K562 (cell line): ENCODE measurements around the gene RORC. TPM values are rescaled to one million over a fixed set of nuclear protein-coding genes. Genes with fewer than 3 reads are reported as not detected.
A peak's percentile ranks its signal among the peaks of the same experiment; 100 is the strongest.

Experiments used
- FOSL1 ChIP-seq: fragments of 200-800 bp; sonication (Bioruptor generic); conservative IDR thresholded peaks from 2 replicates; pipeline ENCODE4 v1.6.1; 2016; ENCODE audit warnings: missing genetic modification characterization, missing compliant biosample characterization
- FOXA3 ChIP-seq, 2 experiments: fragments of 450-650 bp in 1 of 2; sonication (generic) in 1 of 2; formaldehyde crosslinking; IDR thresholded peaks in 1 of 2; conservative IDR thresholded peaks in 1 of 2; 2 replicates each; pipeline versions ENCODE4 v1.4.0 to v1.8.0; 2020 to 2022; ENCODE audit warnings: mild to moderate bottlenecking in 2 of 2, missing genetic modification reagents in 1 of 2
- HES1 ChIP-seq: fragments of 450-650 bp; IDR thresholded peaks from 2 replicates; pipeline ENCODE4 v1.6.1; 2016; ENCODE audit warnings: low read depth, mild to moderate bottlenecking, moderate library complexity
- NFYB ChIP-seq: IDR thresholded peaks from 2 replicates; pipeline ENCODE4 v1.6.1; 2011; ENCODE audit warnings: mild to moderate bottlenecking, moderate library complexity; ENCODE audit not compliant: insufficient read length; ENCODE audit errors: extremely low read depth
- NR2C2 ChIP-seq, 2 experiments: fragments of 200-800 bp in 1 of 2; sonication (Bioruptor generic) in 1 of 2; sonication (generic) in 1 of 2; formaldehyde crosslinking in 1 of 2; IDR thresholded peaks; 2 replicates each; pipeline versions ENCODE4 v1.6.1 to v1.8.0; 2016 to 2022; ENCODE audit warnings: mild to moderate bottlenecking in 1 of 2, missing compliant biosample characterization in 1 of 2, missing genetic modification characterization in 1 of 2, missing genetic modification reagents in 1 of 2
- POLR2H ChIP-seq: IDR thresholded peaks from 2 replicates; pipeline ENCODE4 v1.6.1; 2016; ENCODE audit warnings: missing genetic modification characterization, low read depth, mild to moderate bottlenecking, control low read depth, missing compliant biosample characterization, moderate library complexity
- TCF3 ChIP-seq: sonication (generic); formaldehyde crosslinking; IDR thresholded peaks from 2 replicates; pipeline ENCODE4 v1.4.0; 2020; ENCODE audit warnings: mild to moderate bottlenecking, missing genetic modification reagents
- TRIM28 ChIP-seq: fragments of 450-650 bp; IDR thresholded peaks from 2 replicates; pipeline ENCODE4 v1.6.1; 2017
- ZBTB8A ChIP-seq: fragments of 450-650 bp; IDR thresholded peaks from 2 replicates; pipeline ENCODE4 v1.6.1; 2018; ENCODE audit warnings: mild to moderate bottlenecking, moderate library complexity; ENCODE audit not compliant: partially characterized antibody
- ZFP1 ChIP-seq: fragments of 450-650 bp; formaldehyde crosslinking; IDR thresholded peaks from 2 replicates; pipeline ENCODE4 v1.4.0; 2020; ENCODE audit warnings: mild to moderate bottlenecking, mixed read lengths
- ZNF24 ChIP-seq: fragments of 450-650 bp; IDR thresholded peaks from 2 replicates; pipeline ENCODE4 v1.6.1; 2016
- ZNF717 ChIP-seq: fragments of 250-450 bp; sonication (Bioruptor Pico); IDR thresholded peaks from 2 replicates; pipeline ENCODE4 v1.5.0; 2021
- polyA plus RNA-seq, 8 experiments: library from polyadenylated mRNA; depleted of rRNA in 4 of 8; stranded (reverse) in 5 of 8; unstranded in 3 of 8; fragments of >200 nt; fragmentation: Nextera tagmentation in 2 of 8; fragmentation: Illumina TruSeq in 1 of 8; extraction: Ambion mirVana in 2 of 8; extraction: Trizol in 1 of 8; gene quantifications; 2 replicates each; pipeline versions ENCODE4 v1.2.1 to v1.2.3, GENCODE V29; 2011 to 2014; ENCODE audit warnings: inconsistent platforms in 1 of 8, missing spikeins in 1 of 8
- total RNA-seq, 7 experiments: library from RNA; depleted of rRNA in 6 of 7; stranded (reverse); fragments of >200 nt in 6 of 7; fragmentation: Illumina TruSeq in 2 of 7; extraction: Trizol in 2 of 7; gene quantifications; 2 replicates each; pipeline versions ENCODE4 v1.2.1 to v1.2.3, GENCODE V29; 2011 to 2021; ENCODE audit warnings: low replicate concordance in 1 of 7
- TF ChIP-seq, protein P1 (sequence below), 2 experiments: IDR thresholded peaks in 1 of 2; conservative IDR thresholded peaks in 1 of 2; 2 replicates each; pipeline ENCODE4 v1.6.1; 2016; ENCODE audit warnings: low read depth in 2 of 2, mild to moderate bottlenecking in 1 of 2, missing compliant biosample characterization in 1 of 2, missing genetic modification characterization in 1 of 2, moderate library complexity in 1 of 2
- TF ChIP-seq, protein P2 (sequence below): fragments of 250-450 bp; sonication (Bioruptor Pico); IDR thresholded peaks from 2 replicates; pipeline ENCODE4 v1.4.0; 2020

The RORC gene
- total and polyA plus RNA-seq, 9 of the 15 experiments (the other 6 are each of a cell fraction or from before 2014, with no cell fraction given): not detected

DNA sequence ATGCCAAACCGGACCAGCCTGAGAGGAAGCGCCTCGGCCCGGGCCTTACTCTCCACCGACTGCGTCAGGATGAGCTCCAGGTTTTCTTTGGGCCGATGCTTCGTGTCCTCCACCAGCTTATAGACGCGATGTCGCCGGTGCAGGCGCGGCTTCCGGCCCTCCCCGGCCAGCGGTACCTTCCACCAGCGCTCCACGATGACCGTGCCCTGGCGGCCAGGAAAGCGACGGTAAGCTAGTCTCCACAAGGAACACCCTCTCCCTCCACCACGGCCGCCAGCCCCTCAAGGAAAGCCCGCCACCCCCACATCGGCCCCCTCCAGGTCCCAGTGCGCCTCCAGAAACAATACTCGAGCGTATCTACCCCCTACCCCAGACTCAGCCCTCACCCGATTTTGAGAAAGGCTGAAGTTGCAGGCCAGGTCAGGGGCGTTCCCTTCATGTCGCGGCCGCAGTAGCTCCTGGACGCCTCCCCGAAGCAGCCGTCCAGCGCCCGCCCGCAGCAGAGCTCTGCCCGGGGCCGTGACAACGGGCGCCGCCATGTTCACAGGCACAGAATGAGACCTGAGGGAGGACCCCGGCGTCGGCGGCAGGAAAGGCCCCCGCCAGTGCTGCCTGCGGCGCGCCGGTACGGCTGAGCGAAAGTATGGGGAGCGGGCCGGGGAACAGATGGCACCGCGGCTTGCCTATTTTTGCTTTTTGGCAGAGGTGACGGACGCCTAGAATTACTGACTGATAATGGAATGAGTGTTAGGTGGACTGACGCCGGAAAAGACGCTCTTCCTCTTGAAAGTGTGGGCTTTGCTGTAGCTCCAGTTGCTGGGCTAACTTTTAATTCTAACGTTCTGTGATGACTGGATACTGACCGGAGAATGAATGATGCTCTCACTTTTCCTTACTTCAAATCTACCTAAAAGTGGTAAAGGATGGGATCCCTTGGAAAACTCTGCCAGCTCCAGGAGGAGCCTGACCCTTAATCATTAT lies 68.4 kb downstream of the RORC start, which contains the start of gene MRPL9 (continued):
- TF ChIP-seq TCF3 (CRISPR knock-in tag) (peak; percentile 42; the same call in 1 of the 2 replicates), ZFP1 (CRISPR knock-in tag) (no peak), FOSL1 (tag) (no peak; the same call in 1 of the 2 replicates), ZNF717 (CRISPR knock-in tag) (no peak), TRIM28 (0 out of 2 replicates have a peak, but pooled peaks have one; percentile 41), NFYB (no peak), HES1 (no peak), ZBTB8A (no peak), NR2C2 (CRISPR knock-in tag; IDR thresholded peaks at IDR 0.05) (no peak), NR2C2 (tag; IDR thresholded peaks at IDR 0.05) (peak; percentile 54; the same call in 1 of the 2 replicates), ZNF24 (peak; percentile 97), FOXA3 (CRISPR knock-in tag; conservative IDR thresholded peaks at IDR 0.05 in 1 of 2, IDR thresholded peaks at IDR 0.05 in 1 of 2) (0 out of 4 replicates have a peak, but pooled peaks of 1 of the 2 experiments have one; percentile 44), POLR2H (no peak; the same call in 1 of the 2 replicates)
- TF ChIP-seq, protein P1, sequence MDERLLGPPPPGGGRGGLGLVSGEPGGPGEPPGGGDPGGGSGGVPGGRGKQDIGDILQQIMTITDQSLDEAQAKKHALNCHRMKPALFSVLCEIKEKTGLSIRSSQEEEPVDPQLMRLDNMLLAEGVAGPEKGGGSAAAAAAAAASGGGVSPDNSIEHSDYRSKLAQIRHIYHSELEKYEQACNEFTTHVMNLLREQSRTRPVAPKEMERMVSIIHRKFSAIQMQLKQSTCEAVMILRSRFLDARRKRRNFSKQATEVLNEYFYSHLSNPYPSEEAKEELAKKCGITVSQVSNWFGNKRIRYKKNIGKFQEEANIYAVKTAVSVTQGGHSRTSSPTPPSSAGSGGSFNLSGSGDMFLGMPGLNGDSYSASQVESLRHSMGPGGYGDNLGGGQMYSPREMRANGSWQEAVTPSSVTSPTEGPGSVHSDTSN (CRISPR knock-in tag; IDR thresholded peaks at IDR 0.05; ENCODE audit: low read depth): no peak
- TF ChIP-seq, protein P1 (tag; conservative IDR thresholded peaks at IDR 0.05; ENCODE audit: low read depth): no peak
- TF ChIP-seq, protein P2, sequence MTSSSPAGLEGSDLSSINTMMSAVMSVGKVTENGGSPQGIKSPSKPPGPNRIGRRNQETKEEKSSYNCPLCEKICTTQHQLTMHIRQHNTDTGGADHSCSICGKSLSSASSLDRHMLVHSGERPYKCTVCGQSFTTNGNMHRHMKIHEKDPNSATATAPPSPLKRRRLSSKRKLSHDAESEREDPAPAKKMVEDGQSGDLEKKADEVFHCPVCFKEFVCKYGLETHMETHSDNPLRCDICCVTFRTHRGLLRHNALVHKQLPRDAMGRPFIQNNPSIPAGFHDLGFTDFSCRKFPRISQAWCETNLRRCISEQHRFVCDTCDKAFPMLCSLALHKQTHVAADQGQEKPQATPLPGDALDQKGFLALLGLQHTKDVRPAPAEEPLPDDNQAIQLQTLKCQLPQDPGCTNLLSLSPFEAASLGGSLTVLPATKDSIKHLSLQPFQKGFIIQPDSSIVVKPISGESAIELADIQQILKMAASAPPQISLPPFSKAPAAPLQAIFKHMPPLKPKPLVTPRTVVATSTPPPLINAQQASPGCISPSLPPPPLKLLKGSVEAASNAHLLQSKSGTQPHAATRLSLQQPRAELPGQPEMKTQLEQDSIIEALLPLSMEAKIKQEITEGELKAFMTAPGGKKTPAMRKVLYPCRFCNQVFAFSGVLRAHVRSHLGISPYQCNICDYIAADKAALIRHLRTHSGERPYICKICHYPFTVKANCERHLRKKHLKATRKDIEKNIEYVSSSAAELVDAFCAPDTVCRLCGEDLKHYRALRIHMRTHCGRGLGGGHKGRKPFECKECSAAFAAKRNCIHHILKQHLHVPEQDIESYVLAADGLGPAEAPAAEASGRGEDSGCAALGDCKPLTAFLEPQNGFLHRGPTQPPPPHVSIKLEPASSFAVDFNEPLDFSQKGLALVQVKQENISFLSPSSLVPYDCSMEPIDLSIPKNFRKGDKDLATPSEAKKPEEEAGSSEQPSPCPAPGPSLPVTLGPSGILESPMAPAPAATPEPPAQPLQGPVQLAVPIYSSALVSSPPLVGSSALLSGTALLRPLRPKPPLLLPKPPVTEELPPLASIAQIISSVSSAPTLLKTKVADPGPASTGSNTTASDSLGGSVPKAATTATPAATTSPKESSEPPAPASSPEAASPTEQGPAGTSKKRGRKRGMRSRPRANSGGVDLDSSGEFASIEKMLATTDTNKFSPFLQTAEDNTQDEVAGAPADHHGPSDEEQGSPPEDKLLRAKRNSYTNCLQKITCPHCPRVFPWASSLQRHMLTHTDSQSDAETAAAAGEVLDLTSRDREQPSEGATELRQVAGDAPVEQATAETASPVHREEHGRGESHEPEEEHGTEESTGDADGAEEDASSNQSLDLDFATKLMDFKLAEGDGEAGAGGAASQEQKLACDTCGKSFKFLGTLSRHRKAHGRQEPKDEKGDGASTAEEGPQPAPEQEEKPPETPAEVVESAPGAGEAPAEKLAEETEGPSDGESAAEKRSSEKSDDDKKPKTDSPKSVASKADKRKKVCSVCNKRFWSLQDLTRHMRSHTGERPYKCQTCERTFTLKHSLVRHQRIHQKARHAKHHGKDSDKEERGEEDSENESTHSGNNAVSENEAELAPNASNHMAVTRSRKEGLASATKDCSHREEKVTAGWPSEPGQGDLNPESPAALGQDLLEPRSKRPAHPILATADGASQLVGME: peak; percentile 43; the same call in 1 of the 2 replicates
